Prostate gland (tissue), 2 donors: Measurements from ENCODE around the gene RBM6. TPM values are rescaled to one million over a fixed set of nuclear protein-coding genes. Genes with fewer than 3 reads are reported as not detected.
"Not testable (repeated sequence)": the region's sequence is repeated elsewhere in the genome, so short reads cannot be mapped to it uniquely, and the experiment has no call there.

Source experiments
- DNase-seq: peaks from one replicate; pipeline ENCODE4 v3.0.0-alpha.2; 2019; ENCODE audit warnings: low spot score
- H3K27ac ChIP-seq, 2 donors: fragments of 200-600 bp; sonication (generic); 2 replicates each; pipeline ENCODE4 v1.5.1; 2017 to 2019
- H3K27me3 ChIP-seq: fragments of 200-600 bp; sonication (generic); replicated peaks from 2 replicates; pipeline ENCODE4 v1.5.1; 2019; ENCODE audit not compliant: insufficient read depth
- H3K36me3 ChIP-seq, 2 donors: fragments of 200-600 bp; sonication (generic); 1 replicate in 1 of 2; 2 replicates in 1 of 2; pipeline versions ENCODE4 v1.5.1 to v1.8.1; 2017 to 2019
- H3K4me1 ChIP-seq: fragments of 200-600 bp; sonication (generic); replicated peaks from 2 replicates; pipeline ENCODE4 v1.5.1; 2019
- H3K4me3 ChIP-seq, 2 donors: fragments of 200-600 bp; sonication (generic); 2 replicates each; pipeline ENCODE4 v1.5.1; 2017 to 2019
- H3K9me3 ChIP-seq: fragments of 200-600 bp; sonication (generic); 2 replicates; pipeline ENCODE4 v1.5.1; 2017
- POLR2A ChIP-seq: fragments of 450-650 bp; IDR thresholded peaks from one replicate; pipeline ENCODE4 v1.6.1; 2016; ENCODE audit warnings: antibody characterized with exemption, mild to moderate bottlenecking
- POLR2AphosphoS5 ChIP-seq: sonication (generic); formaldehyde crosslinking; IDR thresholded peaks from one replicate; pipeline ENCODE4 v1.6.1; 2017; ENCODE audit warnings: antibody characterized with exemption
- whole genome bisulfite sequencing: methylation state at CpG from one replicate; pipeline ENCODE4 v1.1.5; 2018; 5-methylcytosine and 5-hydroxymethylcytosine counted together
- intact Hi-C: fragments of 100-400 bp; cut with DNase I; formaldehyde crosslinking; loops from one replicate; pipeline ENCODE4 v1.14.2; 2022
- total RNA-seq, 2 donors: library from RNA; depleted of rRNA; stranded (reverse); fragments of >200 nt; gene quantifications; one replicate each; pipeline ENCODE4 v1.1.0, GENCODE V29; 2016
- TF ChIP-seq, protein P1 (sequence below), 4 experiments: fragments of 200-600 bp in 2 of 4; fragments of 450-650 bp in 2 of 4; sonication (generic) in 2 of 4; IDR thresholded peaks; 1 replicate in 3 of 4; 2 replicates in 1 of 4; pipeline ENCODE4 v1.5.1; 2016 to 2019; ENCODE audit warnings: antibody characterized with exemption in 4 of 4, mild to moderate bottlenecking in 2 of 4, moderate library complexity in 2 of 4

Gene RBM6
- total RNA-seq, 2 donors from 2014 or later = 53.1 to 176 TPM

DNA sequence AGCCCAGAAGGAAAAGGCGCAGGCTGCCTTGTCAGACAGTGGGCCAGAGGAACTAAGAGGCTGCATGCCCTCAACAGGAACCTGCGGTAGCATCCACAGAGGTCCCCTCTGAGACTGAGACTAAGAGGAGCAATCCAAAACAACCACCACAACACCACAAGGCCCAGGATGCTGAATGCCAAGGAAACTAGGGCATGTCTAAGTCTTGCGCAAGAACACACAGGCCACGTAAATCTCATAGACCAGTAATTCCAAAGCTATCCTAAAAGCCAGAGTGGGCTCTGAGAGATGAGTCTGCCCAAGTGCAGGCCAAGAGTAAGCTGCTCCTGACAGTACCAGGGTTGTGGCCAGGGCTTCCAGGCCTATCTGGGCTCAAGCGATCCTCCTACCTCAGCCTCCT lies 23.3 kb upstream of the RBM6 start:
- Histone ChIP-seq H3K9me3 (no peaks in the 10 kb centered on the region), H3K27ac (no peak overlapping the region), H3K27me3 (no peaks in the 10 kb centered on the region), H3K36me3 (no peaks in the 10 kb centered on the region), H3K4me1 (no peaks in the 10 kb centered on the region), H3K4me3 (no peak overlapping the region)
- WGBS = 88% methylated on average over 5 of the region's 5 CpGs
- no peak for DNase-seq
- no peak for TF ChIP-seq POLR2A
- TF ChIP-seq POLR2AphosphoS5 = no peak
- TF ChIP-seq, protein P1, sequence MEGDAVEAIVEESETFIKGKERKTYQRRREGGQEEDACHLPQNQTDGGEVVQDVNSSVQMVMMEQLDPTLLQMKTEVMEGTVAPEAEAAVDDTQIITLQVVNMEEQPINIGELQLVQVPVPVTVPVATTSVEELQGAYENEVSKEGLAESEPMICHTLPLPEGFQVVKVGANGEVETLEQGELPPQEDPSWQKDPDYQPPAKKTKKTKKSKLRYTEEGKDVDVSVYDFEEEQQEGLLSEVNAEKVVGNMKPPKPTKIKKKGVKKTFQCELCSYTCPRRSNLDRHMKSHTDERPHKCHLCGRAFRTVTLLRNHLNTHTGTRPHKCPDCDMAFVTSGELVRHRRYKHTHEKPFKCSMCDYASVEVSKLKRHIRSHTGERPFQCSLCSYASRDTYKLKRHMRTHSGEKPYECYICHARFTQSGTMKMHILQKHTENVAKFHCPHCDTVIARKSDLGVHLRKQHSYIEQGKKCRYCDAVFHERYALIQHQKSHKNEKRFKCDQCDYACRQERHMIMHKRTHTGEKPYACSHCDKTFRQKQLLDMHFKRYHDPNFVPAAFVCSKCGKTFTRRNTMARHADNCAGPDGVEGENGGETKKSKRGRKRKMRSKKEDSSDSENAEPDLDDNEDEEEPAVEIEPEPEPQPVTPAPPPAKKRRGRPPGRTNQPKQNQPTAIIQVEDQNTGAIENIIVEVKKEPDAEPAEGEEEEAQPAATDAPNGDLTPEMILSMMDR (IDR thresholded peaks at IDR 0.05) = no peak
- intact Hi-C loops = no loop called here

DNA sequence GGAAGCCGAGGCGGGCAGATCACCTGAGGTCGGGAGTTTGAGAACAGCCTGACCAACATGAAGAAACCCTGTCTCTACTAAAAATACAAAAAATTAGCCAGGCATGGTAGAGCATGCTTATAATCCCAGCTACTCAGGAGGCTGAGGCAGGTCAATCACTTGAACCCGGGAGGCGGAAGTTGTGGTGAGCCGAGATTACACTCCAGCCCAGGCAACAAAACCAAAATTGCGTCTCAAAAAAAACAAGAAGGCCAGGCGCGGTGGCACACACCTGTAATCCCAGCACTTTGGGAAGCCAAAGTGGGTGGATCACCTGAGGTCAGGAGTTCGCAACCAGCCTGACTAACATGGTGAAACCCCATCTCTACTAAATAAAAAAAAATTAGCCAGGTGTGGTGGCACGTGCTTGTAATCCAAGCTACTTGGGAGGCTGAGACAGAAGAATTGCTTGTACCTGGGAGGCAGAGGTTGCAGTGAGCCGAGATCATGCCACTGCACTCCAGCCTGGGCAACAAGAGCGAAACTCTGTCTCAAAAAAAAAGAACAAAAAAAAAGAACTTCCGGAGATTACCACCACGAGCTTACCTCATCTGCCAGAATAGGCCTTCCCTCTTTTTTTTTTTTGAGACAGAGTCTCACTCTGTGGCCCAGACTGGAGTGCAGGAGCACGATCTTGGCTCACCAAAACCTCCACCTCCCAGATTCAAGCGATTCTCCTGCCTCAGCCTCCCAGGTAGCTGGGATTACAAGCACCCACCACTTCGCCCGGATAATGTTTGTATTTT lies 22.0 kb upstream of the RBM6 start:
- 95% methylated on average over 19 of the region's 19 CpGs for WGBS
- H3K4me3 ChIP-seq, H3K9me3 ChIP-seq, H3K27ac ChIP-seq, H3K36me3 ChIP-seq, intact Hi-C loops, DNase-seq, H3K4me1 ChIP-seq, H3K27me3 ChIP-seq: not testable (repeated sequence)

DNA sequence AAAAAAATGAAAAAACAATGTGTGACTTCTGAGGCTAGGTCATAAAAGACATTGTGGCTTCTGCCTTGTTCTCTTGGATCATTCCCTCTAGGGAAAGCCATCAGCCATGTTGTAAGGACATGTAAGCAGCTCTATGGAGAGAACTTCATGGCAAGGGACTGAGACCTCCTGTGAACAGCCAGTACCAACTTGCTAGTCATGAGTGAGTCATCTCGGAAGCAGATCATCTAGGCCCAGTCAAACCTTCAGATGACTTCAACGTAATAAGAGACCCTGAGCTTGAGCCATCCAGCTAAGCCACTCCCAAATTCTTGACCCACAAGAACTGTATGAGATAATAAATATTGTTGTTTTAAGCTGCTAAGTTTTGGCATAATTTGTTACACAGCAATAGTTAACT lies 15.3 kb upstream of the RBM6 start:
- WGBS = 81% methylated on average over 2 of the region's 2 CpGs
- Histone ChIP-seq H3K4me1 (no peaks in the 10 kb centered on the region), H3K27me3 (no peaks in the 10 kb centered on the region), H3K4me3 (no peak overlapping the region), H3K9me3 (no peaks in the 10 kb centered on the region), H3K36me3 (no peaks in the 10 kb centered on the region), H3K27ac (no peak overlapping the region)
- DNase-seq = no peak
- intact Hi-C loops = no loop called here
- TF ChIP-seq POLR2AphosphoS5 (no peak), POLR2A (no peak)
- TF ChIP-seq, protein P1 (IDR thresholded peaks at IDR 0.05) = no peak

DNA sequence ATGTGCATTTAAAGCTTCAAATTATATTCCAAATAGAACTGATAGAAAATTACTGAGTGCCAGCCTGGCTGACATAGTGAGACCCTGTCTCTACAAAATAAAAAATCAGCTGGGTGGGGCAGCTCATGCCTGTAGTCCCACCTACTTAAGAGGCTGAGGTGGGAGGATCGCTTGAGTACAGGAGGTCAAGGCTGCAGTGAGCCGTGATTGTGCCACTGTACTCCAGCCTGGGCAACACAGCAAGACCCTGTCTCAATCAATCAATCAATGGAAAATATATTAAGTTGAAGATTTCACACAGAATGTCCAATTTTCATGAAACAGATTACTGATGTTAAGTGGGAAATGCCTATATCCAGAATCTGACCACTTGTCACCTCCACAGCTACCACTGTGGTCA lies 14.5 kb upstream of the RBM6 start:
- Histone ChIP-seq H3K4me3 (no peak overlapping the region), H3K27ac (no peak overlapping the region), H3K4me1 (no peaks in the 10 kb centered on the region), H3K9me3 (no peaks in the 10 kb centered on the region), H3K27me3 (no peaks in the 10 kb centered on the region), H3K36me3 (no peaks in the 10 kb centered on the region)
- WGBS = 96% methylated on average over 2 of the region's 2 CpGs
- TF ChIP-seq POLR2A = no peak
- TF ChIP-seq POLR2AphosphoS5 = no peak
- TF ChIP-seq, protein P1 (IDR thresholded peaks at IDR 0.05) = no peak
- no peak for DNase-seq
- intact Hi-C loops = no loop called here

DNA sequence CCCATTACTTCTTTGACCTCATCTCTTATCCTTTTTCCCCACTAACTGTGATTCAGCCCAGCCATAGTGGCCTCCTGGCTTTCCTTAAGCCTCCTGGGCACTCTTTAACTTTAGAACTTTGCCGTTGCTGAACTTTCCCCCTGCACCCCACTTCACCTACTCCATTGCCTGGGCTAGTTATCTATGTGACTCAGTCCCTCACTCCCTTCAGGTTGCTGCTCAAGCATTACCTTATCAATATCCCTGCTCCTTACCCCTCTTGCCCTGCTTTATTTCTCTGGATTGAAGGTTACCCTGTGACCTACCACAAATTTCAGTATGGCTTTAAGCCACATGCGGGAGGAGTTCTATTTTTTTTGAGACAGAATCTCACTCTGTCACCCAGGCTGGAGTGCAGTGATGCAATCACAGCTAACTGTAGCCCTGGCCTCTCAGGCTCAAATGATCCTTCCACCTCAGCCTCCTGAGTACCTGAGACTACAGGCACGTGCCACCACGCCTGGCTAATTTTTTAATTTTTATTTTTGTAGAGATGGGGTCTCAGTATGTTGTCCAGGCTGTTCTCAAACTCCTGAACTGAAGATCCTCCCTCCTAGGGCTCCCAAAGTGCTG lies 13.7 kb upstream of the RBM6 start:
- H3K27ac ChIP-seq = no peak overlapping the region

More for the DNA sequence above, 13.7 kb upstream of the RBM6 start:
- 93% methylated on average over 4 of the region's 4 CpGs for WGBS
- Histone ChIP-seq H3K4me1 (no peaks in the 10 kb centered on the region), H3K4me3 (no peak overlapping the region), H3K9me3 (no peaks in the 10 kb centered on the region), H3K27me3 (no peaks in the 10 kb centered on the region), H3K36me3 (no peaks in the 10 kb centered on the region)
- TF ChIP-seq POLR2A (no peak), POLR2AphosphoS5 (no peak)
- TF ChIP-seq, protein P1 (IDR thresholded peaks at IDR 0.05) = no peak
- intact Hi-C loops = no loop called here
- DNase-seq = no peak
